GM23248 (cell line): Measurements from ENCODE around the gene CEP112. TPM values are rescaled to one million over a fixed set of nuclear protein-coding genes. Genes with fewer than 3 reads are reported as not detected.

Experiments
- DNase-seq: peaks from one replicate; pipeline ENCODE4 v3.0.0-alpha.2; 2015
- H2AFZ ChIP-seq: fragments of 200-600 bp; sonication (generic); 2 replicates; pipeline ENCODE4 v1.6.1; 2016; ENCODE audit warnings: antibody characterized with exemption
- H3F3A ChIP-seq: fragments of 200-600 bp; sonication (generic); 2 replicates; pipeline ENCODE4 v1.6.1; 2016; ENCODE audit warnings: mild to moderate bottlenecking, antibody characterized with exemption, mixed run types; ENCODE audit not compliant: insufficient read depth
- H3K27ac ChIP-seq: fragments of 200-600 bp; sonication (generic); 2 replicates; pipeline ENCODE4 v1.5.1; 2016; ENCODE audit warnings: mild to moderate bottlenecking
- H3K27me3 ChIP-seq: fragments of 200-600 bp; sonication (generic); replicated peaks from 2 replicates; pipeline ENCODE4 v1.6.1; 2016; ENCODE audit warnings: mild to moderate bottlenecking; ENCODE audit not compliant: insufficient read depth
- H3K36me3 ChIP-seq: fragments of 200-600 bp; sonication (generic); 2 replicates; pipeline ENCODE4 v1.6.1; 2016; ENCODE audit warnings: low read depth, mild to moderate bottlenecking
- H3K4me1 ChIP-seq: fragments of 200-600 bp; sonication (generic); 2 replicates; pipeline ENCODE4 v1.6.1; 2016; ENCODE audit warnings: mild to moderate bottlenecking; ENCODE audit not compliant: insufficient read depth
- H3K4me2 ChIP-seq: fragments of 200-600 bp; sonication (generic); one replicate; pipeline ENCODE4 v1.6.1; 2016; ENCODE audit warnings: mild to moderate bottlenecking; ENCODE audit not compliant: unreplicated experiment
- H3K4me3 ChIP-seq: fragments of 200-600 bp; sonication (generic); 2 replicates; pipeline ENCODE4 v1.5.1; 2016; ENCODE audit warnings: mild to moderate bottlenecking
- H3K79me2 ChIP-seq: fragments of 200-600 bp; sonication (generic); 2 replicates; pipeline ENCODE4 v1.6.1; 2016; ENCODE audit warnings: mild to moderate bottlenecking; ENCODE audit not compliant: insufficient read depth
- H3K9ac ChIP-seq: fragments of 200-600 bp; sonication (generic); 2 replicates; pipeline ENCODE4 v1.6.1; 2016; ENCODE audit warnings: mild to moderate bottlenecking
- H3K9me2 ChIP-seq: fragments of 200-600 bp; sonication (generic); 2 replicates; pipeline ENCODE4 v1.6.1; 2016; ENCODE audit warnings: mixed run types, mild to moderate bottlenecking, moderate library complexity; ENCODE audit not compliant: insufficient read depth
- H3K9me3 ChIP-seq: fragments of 200-600 bp; sonication (generic); one replicate; pipeline ENCODE4 v1.6.1; 2017; ENCODE audit warnings: low read depth
- H4K20me1 ChIP-seq: fragments of 200-600 bp; sonication (generic); 2 replicates; pipeline ENCODE4 v1.6.0; 2016; ENCODE audit not compliant: insufficient read depth
- EZH2 ChIP-seq: fragments of 200-600 bp; sonication (generic); IDR thresholded peaks from 2 replicates; pipeline ENCODE4 v1.6.1; 2018; ENCODE audit warnings: antibody characterized with exemption, mild to moderate bottlenecking; ENCODE audit not compliant: insufficient read depth, poor library complexity, severe bottlenecking
- EZH2phosphoT487 ChIP-seq: fragments of 200-600 bp; sonication (generic); IDR thresholded peaks from 2 replicates; pipeline ENCODE4 v1.6.1; 2018; ENCODE audit warnings: antibody characterized with exemption, moderate library complexity, mild to moderate bottlenecking, low read depth; ENCODE audit not compliant: insufficient read depth
- WGBS, 2 experiments: methylation state at CpG; one replicate each; pipeline ENCODE4 v1.1.6; 2015 to 2017; ENCODE audit warnings: low lambda C conversion rate in 2 of 2, low coverage in 1 of 2; ENCODE audit errors: missing lambda C conversion rate in 2 of 2; 5-methylcytosine and 5-hydroxymethylcytosine counted together
- in situ Hi-C: fragments of 300-500 bp; cut with MboI; formaldehyde crosslinking; loops from 2 replicates; pipeline ENCODE4 v1.15.0; 2020
- polyA plus RNA-seq: library from polyadenylated mRNA; unstranded; fragments of >200 nt; fragmentation: Nextera tagmentation; extraction: Ambion mirVana; gene quantifications from 2 replicates; pipeline ENCODE4 v1.2.1, GENCODE V29; 2016
- total RNA-seq: library from RNA; depleted of rRNA; stranded (reverse); fragments of >200 nt; shearing (Covaris generic); gene quantifications from 2 replicates; pipeline ENCODE4 v1.2.3, GENCODE V29; 2014

Gene CEP112
- total and polyA plus RNA-seq, 2 experiments from 2014 or later, result 8.1 to 14.8 TPM

DNA sequence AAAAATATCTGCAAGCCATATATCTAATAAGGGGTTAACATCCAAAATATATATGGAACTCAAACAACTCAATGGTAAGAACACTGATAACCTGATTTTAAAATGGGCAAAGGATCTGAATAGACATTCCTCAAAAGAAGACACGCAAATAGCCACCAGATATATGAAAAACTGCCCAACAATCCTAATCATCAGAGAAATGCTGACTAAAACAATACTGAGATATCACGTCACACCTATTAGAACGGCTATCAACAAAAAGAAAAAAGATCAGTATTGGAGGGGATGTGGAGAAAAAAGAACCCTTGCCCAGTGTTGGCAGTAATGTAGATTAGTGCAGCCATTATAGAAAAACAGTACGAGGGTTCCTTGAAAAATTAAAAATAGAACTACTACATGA, 97.2 kb downstream of the CEP112 start:
- Histone ChIP-seq H3K79me2 (no peaks in the 10 kb centered on the region), H3K4me3 (no peak overlapping the region), H3K9me3 (peaks cover 8% of the 10 kb centered on the region), H3K4me2 (no peak overlapping the region), H3K4me1 (peaks cover 7% of the 10 kb centered on the region; the same call in 1 of the 2 replicates), H3K27ac (no peak overlapping the region), H3F3A (peaks cover 9% of the 10 kb centered on the region; the same call in 1 of the 2 replicates), H3K27me3 (no peaks in the 10 kb centered on the region), H3K9ac (no peak overlapping the region), H3K36me3 (no peaks in the 10 kb centered on the region), H4K20me1 (no peaks in the 10 kb centered on the region), H3K9me2 (no peaks in the 10 kb centered on the region), H2AFZ (no peak overlapping the region)
- DNase-seq, result no peak
- in situ Hi-C loops, result no loop called here
- WGBS, 2 experiments, result 90% methylated on average over 4 of the region's 4 CpGs
- TF ChIP-seq EZH2phosphoT487, result no peak

DNA sequence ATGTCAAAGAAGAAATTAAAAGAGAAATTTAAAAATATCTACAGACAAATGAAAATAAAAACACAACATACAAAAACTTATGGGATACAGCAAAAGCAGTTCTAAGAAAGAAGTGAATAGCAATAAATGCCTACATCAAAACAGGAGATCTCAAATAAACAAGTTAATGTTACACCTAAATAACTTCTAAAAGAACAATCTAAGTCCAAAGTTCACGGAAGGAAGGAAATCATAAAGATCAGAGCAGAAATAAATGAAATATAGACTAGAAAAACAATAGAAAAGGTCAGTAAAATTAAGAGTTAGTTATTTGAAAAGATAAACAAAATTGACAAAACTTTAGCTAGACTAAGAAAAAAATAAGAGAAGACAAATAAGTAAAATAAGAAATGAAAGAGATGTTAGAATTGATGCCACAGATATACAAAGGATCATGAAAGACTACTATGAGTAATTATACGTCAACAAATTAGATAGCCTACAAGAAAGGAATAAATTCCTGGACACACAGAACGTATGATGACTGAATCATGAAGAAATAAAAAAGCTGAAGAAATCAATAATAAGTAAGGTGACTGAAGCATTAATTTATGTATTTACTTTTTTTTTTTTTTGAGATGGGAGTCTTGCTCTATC, 100.4 kb downstream of the CEP112 start:
- no peak overlapping the region for H3K9ac ChIP-seq
- in situ Hi-C loops, result no loop called here
- WGBS, 2 experiments, result 93 to 98% methylated on average over 3 of the region's 3 CpGs
- H3F3A ChIP-seq, result no peaks in the 10 kb centered on the region
- TF ChIP-seq EZH2phosphoT487 (no peak), EZH2 (no peak)
- no peaks in the 10 kb centered on the region for H3K27me3 ChIP-seq
- no peak overlapping the region for H3K4me2 ChIP-seq
- DNase-seq, result no peak
- H3K9me3 ChIP-seq, result peaks cover 6% of the 10 kb centered on the region
- H4K20me1 ChIP-seq, result no peaks in the 10 kb centered on the region
- no peaks in the 10 kb centered on the region for H3K9me2 ChIP-seq
- no peaks in the 10 kb centered on the region for H3K36me3 ChIP-seq
- no peak overlapping the region for H3K27ac ChIP-seq
- no peaks in the 10 kb centered on the region for H3K79me2 ChIP-seq
- peaks cover 13% of the 10 kb centered on the region for H3K4me1 ChIP-seq
- H2AFZ ChIP-seq, result no peak overlapping the region
- no peak overlapping the region for H3K4me3 ChIP-seq

DNA sequence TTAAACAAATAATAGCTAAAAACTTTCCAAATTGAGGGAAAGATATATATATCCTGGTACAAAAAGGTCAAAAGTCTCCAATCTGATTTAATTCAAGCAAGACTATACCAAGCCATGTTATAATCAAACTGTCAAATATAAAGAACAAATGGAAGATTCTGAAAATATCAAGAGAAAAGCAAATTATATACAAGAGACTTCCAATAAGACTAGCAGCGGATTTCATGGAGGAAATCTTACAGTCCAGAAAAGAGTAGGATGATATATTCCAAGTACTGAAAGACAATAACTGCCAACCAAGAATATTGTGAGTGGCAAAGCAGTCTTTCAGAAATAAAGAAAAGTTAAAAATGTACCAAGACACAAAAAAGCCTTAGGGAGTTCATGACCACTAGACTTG, 102.2 kb downstream of the CEP112 start:
- in situ Hi-C loops, result no loop called here
- H4K20me1 ChIP-seq, result no peaks in the 10 kb centered on the region
- peaks cover 6% of the 10 kb centered on the region for H3K9me3 ChIP-seq
- H3K4me1 ChIP-seq, result peaks cover 20% of the 10 kb centered on the region
- H3K79me2 ChIP-seq, result no peaks in the 10 kb centered on the region
- H3K27ac ChIP-seq, result no peak overlapping the region
- no peak overlapping the region for H2AFZ ChIP-seq
- no peaks in the 10 kb centered on the region for H3K9me2 ChIP-seq
- no peak overlapping the region for H3K4me3 ChIP-seq
- no peaks in the 10 kb centered on the region for H3F3A ChIP-seq
- H3K27me3 ChIP-seq, result no peaks in the 10 kb centered on the region
- TF ChIP-seq EZH2 (no peak), EZH2phosphoT487 (no peak)
- H3K4me2 ChIP-seq, result no peak overlapping the region
- no peaks in the 10 kb centered on the region for H3K36me3 ChIP-seq
- no peak for DNase-seq
- H3K9ac ChIP-seq, result no peak overlapping the region
- 94 to 95% methylated on average over 1 of the region's 1 CpG for WGBS, 2 experiments

DNA sequence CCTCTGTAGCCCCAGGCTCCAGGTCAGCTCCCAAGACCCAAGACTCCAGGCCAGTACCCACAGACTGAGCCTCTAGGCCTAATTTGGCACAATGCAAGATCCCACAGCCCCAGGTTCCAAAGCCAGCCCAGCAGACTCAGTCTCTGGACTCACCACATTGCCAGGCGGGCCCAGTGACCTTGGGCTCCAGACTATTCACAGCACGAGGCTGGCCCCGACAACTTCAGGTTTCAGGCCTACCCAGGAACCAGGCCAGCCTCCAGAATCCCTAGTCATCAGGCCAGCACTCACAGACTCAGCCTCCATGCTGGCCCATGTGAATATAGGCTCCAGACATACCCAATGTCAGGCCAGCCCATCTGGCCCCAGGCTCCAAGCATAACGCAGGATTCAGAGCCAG, 103.8 kb downstream of the CEP112 start:
- Histone ChIP-seq H3K36me3 (no peaks in the 10 kb centered on the region), H3K27ac (no peak overlapping the region), H3K4me1 (peaks cover 20% of the 10 kb centered on the region), H3K79me2 (no peaks in the 10 kb centered on the region), H3K27me3 (no peaks in the 10 kb centered on the region), H3K4me3 (no peak overlapping the region), H3K4me2 (no peak overlapping the region), H3K9me2 (no peaks in the 10 kb centered on the region), H3F3A (no peaks in the 10 kb centered on the region), H3K9me3 (peaks cover 6% of the 10 kb centered on the region), H2AFZ (no peak overlapping the region), H3K9ac (no peak overlapping the region), H4K20me1 (no peaks in the 10 kb centered on the region)
- TF ChIP-seq EZH2, result no peak
- no peak for TF ChIP-seq EZH2phosphoT487
- no peak for DNase-seq
- in situ Hi-C loops, result no loop called here
- WGBS, 2 experiments, result 98% methylated on average over 4 of the region's 4 CpGs

DNA sequence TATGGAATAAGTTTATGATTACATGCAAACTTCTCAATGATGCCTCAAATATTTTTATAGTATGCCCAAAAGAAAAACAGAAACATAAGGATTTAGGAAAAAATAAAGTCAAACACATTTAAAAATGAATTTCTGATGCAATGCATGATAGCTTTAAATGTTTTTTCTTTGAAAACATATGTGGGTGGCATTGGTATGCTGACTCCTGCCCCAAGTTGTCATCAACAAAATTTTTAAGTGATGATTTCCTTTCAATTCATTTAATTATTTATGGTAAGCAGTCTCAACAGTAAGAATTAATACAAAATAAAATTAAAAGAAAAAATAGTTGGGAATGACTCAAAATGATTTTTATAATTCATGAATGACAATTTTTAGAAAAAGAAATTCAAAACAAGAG, 104.9 kb downstream of the CEP112 start:
- peak overlapping the region; percentile 53 for H3K27ac ChIP-seq
- H3K4me2 ChIP-seq, result peak overlapping the region; percentile 72
- no peaks in the 10 kb centered on the region for H3K27me3 ChIP-seq
- peak overlapping the region; percentile 60 for H3K9ac ChIP-seq
- no peaks in the 10 kb centered on the region for H3K79me2 ChIP-seq
- DNase-seq, result peak; percentile 52
- H3K36me3 ChIP-seq, result no peaks in the 10 kb centered on the region
- H3K9me2 ChIP-seq, result no peaks in the 10 kb centered on the region
- H4K20me1 ChIP-seq, result no peaks in the 10 kb centered on the region
- peak overlapping the region; percentile 12; the same call in 1 of the 2 replicates for H2AFZ ChIP-seq
- TF ChIP-seq EZH2 (no peak), EZH2phosphoT487 (0 out of 2 replicates have a peak, but pooled peaks have one; percentile 63)
- H3K9me3 ChIP-seq, result peaks cover 6% of the 10 kb centered on the region
- in situ Hi-C loops, result no loop called here
- no peaks in the 10 kb centered on the region for H3F3A ChIP-seq
- peaks cover 20% of the 10 kb centered on the region for H3K4me1 ChIP-seq
- H3K4me3 ChIP-seq, result peak overlapping the region; percentile 13; the same call in 1 of the 2 replicates
